A673 (cell line): ENCODE results near the gene DOCK6.
"Not testable (repeated sequence)": the region's sequence is repeated elsewhere in the genome, so short reads cannot be mapped to it uniquely, and the experiment has no call there.

Source experiments
- EZH2 ChIP-seq: fragments of 200-600 bp; sonication (generic); IDR thresholded peaks from 2 replicates; pipeline ENCODE4 v1.6.1; 2017; ENCODE audit warnings: borderline replicate concordance, low read depth, mild to moderate bottlenecking, mixed read lengths, antibody characterized with exemption, low read length; ENCODE audit not compliant: poor library complexity, severe bottlenecking
- TF ChIP-seq, protein P1 (sequence below): fragments of 300-800, 200-600 bp; sonication (generic); conservative IDR thresholded peaks from 2 replicates; pipeline ENCODE4 v1.5.1; 2017; ENCODE audit warnings: low read depth, mild to moderate bottlenecking, antibody characterized with exemption, low read length, moderate library complexity, mixed read lengths

DNA sequence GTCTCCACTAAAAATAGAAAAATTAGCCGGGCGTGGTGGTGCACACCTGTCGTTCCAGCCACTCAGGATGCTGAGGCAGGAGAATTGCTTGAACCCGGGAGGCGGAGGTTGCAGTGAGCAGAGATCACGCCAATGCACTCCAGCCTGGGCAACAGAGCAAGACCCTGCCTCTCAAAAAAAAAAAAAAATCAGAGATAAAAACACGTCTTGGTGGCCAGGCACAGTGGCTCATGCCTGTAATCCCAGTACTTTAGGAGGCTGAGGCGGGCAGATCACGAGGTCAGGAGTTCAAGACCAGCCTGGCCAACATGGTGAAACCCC lies 83.2 kb downstream of the DOCK6 start:
- TF ChIP-seq, protein P1, sequence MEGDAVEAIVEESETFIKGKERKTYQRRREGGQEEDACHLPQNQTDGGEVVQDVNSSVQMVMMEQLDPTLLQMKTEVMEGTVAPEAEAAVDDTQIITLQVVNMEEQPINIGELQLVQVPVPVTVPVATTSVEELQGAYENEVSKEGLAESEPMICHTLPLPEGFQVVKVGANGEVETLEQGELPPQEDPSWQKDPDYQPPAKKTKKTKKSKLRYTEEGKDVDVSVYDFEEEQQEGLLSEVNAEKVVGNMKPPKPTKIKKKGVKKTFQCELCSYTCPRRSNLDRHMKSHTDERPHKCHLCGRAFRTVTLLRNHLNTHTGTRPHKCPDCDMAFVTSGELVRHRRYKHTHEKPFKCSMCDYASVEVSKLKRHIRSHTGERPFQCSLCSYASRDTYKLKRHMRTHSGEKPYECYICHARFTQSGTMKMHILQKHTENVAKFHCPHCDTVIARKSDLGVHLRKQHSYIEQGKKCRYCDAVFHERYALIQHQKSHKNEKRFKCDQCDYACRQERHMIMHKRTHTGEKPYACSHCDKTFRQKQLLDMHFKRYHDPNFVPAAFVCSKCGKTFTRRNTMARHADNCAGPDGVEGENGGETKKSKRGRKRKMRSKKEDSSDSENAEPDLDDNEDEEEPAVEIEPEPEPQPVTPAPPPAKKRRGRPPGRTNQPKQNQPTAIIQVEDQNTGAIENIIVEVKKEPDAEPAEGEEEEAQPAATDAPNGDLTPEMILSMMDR: not testable (repeated sequence)
- TF ChIP-seq EZH2: not testable (repeated sequence)
